SK-N-SH treated with all-trans-retinoic acid at 6 μM for 48 hours (cell line): ENCODE results near the gene CLEC20A.
"Not testable (repeated sequence)": the region's sequence is repeated elsewhere in the genome, so short reads cannot be mapped to it uniquely, and the experiment has no call there.

Source experiments
- ARNTL ChIP-seq: fragments of 450-650 bp; formaldehyde crosslinking; IDR thresholded peaks from 2 replicates; pipeline ENCODE4 v1.5.0; 2020; ENCODE audit warnings: low read depth, mild to moderate bottlenecking, moderate library complexity, borderline replicate concordance
- ISL1 ChIP-seq: fragments of 250-450 bp; sonication (Bioruptor Pico); IDR thresholded peaks from 2 replicates; pipeline ENCODE4 v2.1.2; 2022; ENCODE audit warnings: mild to moderate bottlenecking, moderate library complexity
- OSR1 ChIP-seq: fragments of 250-450 bp; sonication (Bioruptor Pico); IDR thresholded peaks from 2 replicates; pipeline ENCODE4 v1.8.0; 2022; ENCODE audit warnings: moderate library complexity, mild to moderate bottlenecking, inconsistent platforms
- PATZ1 ChIP-seq: fragments of 250-450 bp; sonication (Bioruptor Pico); IDR thresholded peaks from 2 replicates; pipeline ENCODE4 v1.8.0; 2020; ENCODE audit warnings: mild to moderate bottlenecking, moderate library complexity, borderline replicate concordance
- POU6F1 ChIP-seq: fragments of 250-450 bp; sonication (Bioruptor Pico); IDR thresholded peaks from 2 replicates; pipeline ENCODE4 v1.8.0; 2021; ENCODE audit warnings: low read depth, mild to moderate bottlenecking, moderate library complexity, borderline replicate concordance
- PPARA ChIP-seq: fragments of 250-450 bp; sonication (Bioruptor Pico); IDR thresholded peaks from 2 replicates; pipeline ENCODE4 v1.5.0; 2020; ENCODE audit warnings: mild to moderate bottlenecking, borderline replicate concordance
- SNAI2 ChIP-seq: fragments of 250-450 bp; sonication (Bioruptor Pico); IDR thresholded peaks from 2 replicates; pipeline ENCODE4 v1.5.0; 2020; ENCODE audit warnings: mild to moderate bottlenecking, moderate library complexity
- TOX ChIP-seq: fragments of 250-450 bp; sonication (Bioruptor Pico); IDR thresholded peaks from 2 replicates; pipeline ENCODE4 v1.8.0; 2021; ENCODE audit warnings: mild to moderate bottlenecking, moderate library complexity, borderline replicate concordance
- ZFP30 ChIP-seq: fragments of 450-650 bp; formaldehyde crosslinking; IDR thresholded peaks from 2 replicates; pipeline ENCODE4 v1.5.0; 2022; ENCODE audit warnings: mild to moderate bottlenecking, moderate library complexity

GRCh38 chr1:178503316-178503715, 6.6 kb upstream of the CLEC20A start:
- TF ChIP-seq ARNTL (CRISPR knock-in tag); PATZ1 (CRISPR knock-in tag); TOX (CRISPR knock-in tag); ZFP30 (CRISPR knock-in tag); PPARA; SNAI2 (CRISPR knock-in tag); ISL1 (CRISPR knock-in tag); POU6F1 (CRISPR knock-in tag); OSR1 (CRISPR knock-in tag): not testable (repeated sequence)
